Ovary (tissue), 9 donors: ENCODE data around the gene ABHD8. TPM values are rescaled to one million over a fixed set of nuclear protein-coding genes. Genes with fewer than 3 reads are reported as not detected.
A peak's percentile ranks its signal among the peaks of the same experiment; 100 is the strongest.

Experiments used
- DNase-seq, 5 donors: peaks; one replicate each; pipeline ENCODE4 v3.0.0-alpha.2; 2019 to 2020
- H3K27ac ChIP-seq, 2 donors: fragments of 200-600 bp; one replicate each; pipeline versions ENCODE4 v1.5.1 to v1.8.0; 2019 to 2022
- H3K27me3 ChIP-seq: fragments of 200-600 bp; one replicate; pipeline ENCODE4 v1.8.0; 2022
- H3K36me3 ChIP-seq: fragments of 200-600 bp; sonication (generic); one replicate; pipeline ENCODE4 v1.5.1; 2019
- H3K4me1 ChIP-seq: one replicate; pipeline ENCODE4 v1.8.1; 2013; ENCODE audit warnings: mild to moderate bottlenecking, moderate library complexity; ENCODE audit not compliant: insufficient read depth
- H3K4me3 ChIP-seq: fragments of 200-600 bp; sonication (generic); one replicate; pipeline ENCODE4 v1.5.1; 2017
- H3K9me3 ChIP-seq, 2 donors: fragments of 200-600 bp in 1 of 2; sonication (generic) in 1 of 2; one replicate each; pipeline versions ENCODE4 v1.5.1 to v1.8.1; 2013 to 2019; ENCODE audit warnings: mild to moderate bottlenecking in 1 of 2, moderate library complexity in 1 of 2
- CTCF ChIP-seq, 3 donors: fragments of 450-650 bp in 2 of 3; fragments of 200-600 bp in 1 of 3; IDR thresholded peaks; one replicate each; pipeline versions ENCODE4 v1.5.1 to v1.8.0; 2016 to 2022; ENCODE audit warnings: antibody characterized with exemption in 3 of 3, mild to moderate bottlenecking in 1 of 3
- EP300 ChIP-seq: sonication (generic); formaldehyde crosslinking; IDR thresholded peaks from one replicate; pipeline ENCODE4 v1.6.1; 2017; ENCODE audit warnings: antibody characterized with exemption
- POLR2A ChIP-seq: fragments of 450-650 bp; IDR thresholded peaks from one replicate; pipeline ENCODE4 v1.6.1; 2017; ENCODE audit warnings: antibody characterized with exemption, mild to moderate bottlenecking, moderate library complexity
- WGBS, 3 donors: extraction: QIAGEN DNeasy Blood & Tissue Kit in 1 of 3; methylation state at CpG; one replicate each; pipeline versions ENCODE4 v1.1.5 to v1.1.7; 2013 to 2017; 5-methylcytosine and 5-hydroxymethylcytosine counted together
- intact Hi-C, 4 donors: fragments of 100-400 bp; cut with DNase I; formaldehyde crosslinking; loops; one replicate each; pipeline versions ENCODE4 v1.11.0 to v1.15.1; 2022 to 2023
- polyA plus RNA-seq, 2 donors: library from polyadenylated mRNA; stranded (reverse); fragments of 200-250 nt in 1 of 2; fragments of 350-450 nt in 1 of 2; fragmentation: Illumina TruSeq in 1 of 2; extraction: RNeasy Lipid Tissue Mini Kit (QIAGEN cat#74804) in 1 of 2; gene quantifications; one replicate each; pipeline ENCODE4 v1.2.3, GENCODE V29; 2013 to 2014
- total RNA-seq, 7 donors: library from RNA; depleted of rRNA in 2 of 7; stranded (reverse); fragments of >200 nt in 2 of 7; fragmentation: NEBNext Ultra II Directional in 3 of 7; extraction: Animal tissue kit (Norgen Biotek cat#: 25700) in 3 of 7; gene quantifications; one replicate each; pipeline versions ENCODE4 v1.1.0 to v1.2.4, GENCODE V29; 2016 to 2023
- donor health status: DM: no; HTN: no; CAD: no; lungs with moderate emphysema.
- donor health status: DM: no; HTN: no; CAD: no.
- donor health status: Bipolar disorder and iron deficiency.
- donor health status: DM: yes; HTN: yes; CAD: no.
- donor health status: DM: no; HTN: no; CAD: no.
- donor health status: DM: yes; HTN: yes; CAD: no.

ABHD8 gene
- total and polyA plus RNA-seq, 9 donors: 0.55 to 25.1 (median 15.3) TPM

- Histone ChIP-seq H3K27me3 (no peaks in the 10 kb centered on the region), H3K4me3 (no peak overlapping the region), H3K4me1 (no peaks in the 10 kb centered on the region), H3K36me3 (no peaks in the 10 kb centered on the region), H3K27ac (no peak overlapping the region), H3K9me3 (no peaks in the 10 kb centered on the region)
- WGBS, 3 donors: 18 to 37% (median 25%) methylated on average over 12 to 56 of the region's 56 CpGs
- no peak for DNase-seq
- intact Hi-C loops: no loop called here
- TF ChIP-seq CTCF (IDR thresholded peaks at IDR 0.05): no peak
- no peak for TF ChIP-seq POLR2A
- TF ChIP-seq EP300: no peak
Observed at GRCh38 chr19:17323300-17323963, 20.2 kb upstream of the ABHD8 start.

GRCh38 chr19:17322854-17323253 is 19.6 kb upstream of the ABHD8 start:
- Histone ChIP-seq H3K27ac (no peak overlapping the region), H3K36me3 (no peaks in the 10 kb centered on the region), H3K4me3 (no peak overlapping the region), H3K9me3 (no peaks in the 10 kb centered on the region), H3K27me3 (no peaks in the 10 kb centered on the region), H3K4me1 (no peaks in the 10 kb centered on the region)
- 45 to 62% (median 51%) methylated on average over 10 of the region's 10 CpGs for WGBS, 3 donors
- intact Hi-C loops: no loop called here
- TF ChIP-seq CTCF (IDR thresholded peaks at IDR 0.05) (no peak), EP300 (no peak), POLR2A (no peak)
- no peak for DNase-seq

GRCh38 chr19:17321655-17322489 is 18.6 kb upstream of the ABHD8 start:
- H3K27ac ChIP-seq: no peak overlapping the region
- no peaks in the 10 kb centered on the region for H3K27me3 ChIP-seq
- H3K4me1 ChIP-seq: no peaks in the 10 kb centered on the region
- no peaks in the 10 kb centered on the region for H3K36me3 ChIP-seq
- intact Hi-C loops: no loop called here
- no peak overlapping the region for H3K4me3 ChIP-seq
- H3K9me3 ChIP-seq: no peaks in the 10 kb centered on the region
- TF ChIP-seq POLR2A (no peak), CTCF (IDR thresholded peaks at IDR 0.05) (no peak), EP300 (no peak)
- 87 to 90% (median 89%) methylated on average over 15 to 19 of the region's 19 CpGs for WGBS, 3 donors
- DNase-seq: no peak

GRCh38 chr19:17320435-17320834 is 17.2 kb upstream of the ABHD8 start:
- intact Hi-C loops: no loop called here

More at GRCh38 chr19:17320435-17320834, 17.2 kb upstream of the ABHD8 start:
- Histone ChIP-seq H3K27me3 (no peaks in the 10 kb centered on the region), H3K27ac (no peak overlapping the region), H3K4me1 (no peaks in the 10 kb centered on the region), H3K36me3 (no peaks in the 10 kb centered on the region), H3K4me3 (no peak overlapping the region), H3K9me3 (no peaks in the 10 kb centered on the region)
- DNase-seq: peak in 1 of 5 donors; percentile 20
- no peak for TF ChIP-seq POLR2A
- TF ChIP-seq EP300: no peak
- no peak for TF ChIP-seq CTCF (IDR thresholded peaks at IDR 0.05)
- WGBS, 3 donors: 79 to 83% (median 80%) methylated on average over 2 to 11 of the region's 11 CpGs
